ENCODE data around the gene CYP3A5. TPM values are rescaled to one million over a fixed set of nuclear protein-coding genes. Genes with fewer than 3 reads are reported as not detected.
"Not testable (repeated sequence)": the region's sequence is repeated elsewhere in the genome, so short reads cannot be mapped to it uniquely, and the experiment has no call there.

Gene CYP3A5
- total RNA-seq, 1 donor from 2014 or later = 0.07 TPM

DNA sequence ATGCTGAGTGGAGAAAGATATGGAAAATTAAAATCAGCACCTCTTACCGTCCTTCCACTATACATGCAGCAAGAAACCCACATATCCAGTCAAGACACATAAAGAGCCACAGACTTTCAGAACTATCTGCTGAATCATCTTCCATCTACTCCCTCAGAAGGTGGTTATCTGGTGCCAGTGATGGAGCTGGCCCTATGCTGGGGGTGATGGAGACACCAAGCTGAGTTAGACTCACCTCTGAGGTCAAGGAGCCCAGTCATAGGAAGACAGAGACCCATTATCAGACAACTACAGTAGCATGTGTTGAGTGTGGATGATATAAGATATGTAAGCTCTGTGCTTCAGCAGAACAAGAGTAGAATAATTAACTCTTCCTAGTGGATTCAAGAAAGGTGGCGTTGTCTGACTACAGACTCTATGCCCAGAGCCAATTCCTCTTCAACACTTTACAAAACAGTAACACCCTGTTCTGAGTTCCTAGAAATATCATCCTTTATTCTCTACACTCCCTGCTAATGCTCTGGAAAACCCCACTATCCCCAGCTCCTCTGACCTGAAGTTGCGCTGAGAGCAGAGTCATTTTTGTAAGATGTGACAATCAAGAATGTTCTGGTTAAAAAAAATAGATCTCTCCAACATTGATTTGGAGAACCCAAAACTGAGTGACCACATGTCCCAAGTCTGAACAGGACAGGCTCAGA is 14.3 kb downstream of the CYP3A5 start:
- H3K9me3 ChIP-seq (ENCODE audit: insufficient read depth, low read depth, low read length) = no peaks in the 10 kb centered on the region
- H3K4me2 ChIP-seq (ENCODE audit: low read length) = no peak overlapping the region
- no peaks in the 10 kb centered on the region for H3K27me3 ChIP-seq (ENCODE audit: insufficient read depth, low read length)
- H3K4me1 ChIP-seq (ENCODE audit: insufficient read depth, low read length) = no peaks in the 10 kb centered on the region
- no peaks in the 10 kb centered on the region for H3K27me3 Mint-ChIP-seq (ENCODE audit: low read depth, unreplicated experiment)
- no peaks in the 10 kb centered on the region for H4K20me1 ChIP-seq (ENCODE audit: insufficient read depth, low read length)
- H3K36me3 ChIP-seq (ENCODE audit: insufficient read depth, low read length) = no peaks in the 10 kb centered on the region
- no peak for FAIRE-seq
- peaks cover 23% of the 10 kb centered on the region for H3K36me3 Mint-ChIP-seq (ENCODE audit: low read depth, unreplicated experiment)
- peaks cover 3% of the 10 kb centered on the region for H3K9me3 Mint-ChIP-seq (ENCODE audit: unreplicated experiment)
- no peak overlapping the region for H3K4me3 ChIP-seq (ENCODE audit: insufficient read depth, low read depth, low read length)
- DNase-seq (ENCODE audit: low read depth) = no peak
- TF ChIP-seq, protein P1, sequence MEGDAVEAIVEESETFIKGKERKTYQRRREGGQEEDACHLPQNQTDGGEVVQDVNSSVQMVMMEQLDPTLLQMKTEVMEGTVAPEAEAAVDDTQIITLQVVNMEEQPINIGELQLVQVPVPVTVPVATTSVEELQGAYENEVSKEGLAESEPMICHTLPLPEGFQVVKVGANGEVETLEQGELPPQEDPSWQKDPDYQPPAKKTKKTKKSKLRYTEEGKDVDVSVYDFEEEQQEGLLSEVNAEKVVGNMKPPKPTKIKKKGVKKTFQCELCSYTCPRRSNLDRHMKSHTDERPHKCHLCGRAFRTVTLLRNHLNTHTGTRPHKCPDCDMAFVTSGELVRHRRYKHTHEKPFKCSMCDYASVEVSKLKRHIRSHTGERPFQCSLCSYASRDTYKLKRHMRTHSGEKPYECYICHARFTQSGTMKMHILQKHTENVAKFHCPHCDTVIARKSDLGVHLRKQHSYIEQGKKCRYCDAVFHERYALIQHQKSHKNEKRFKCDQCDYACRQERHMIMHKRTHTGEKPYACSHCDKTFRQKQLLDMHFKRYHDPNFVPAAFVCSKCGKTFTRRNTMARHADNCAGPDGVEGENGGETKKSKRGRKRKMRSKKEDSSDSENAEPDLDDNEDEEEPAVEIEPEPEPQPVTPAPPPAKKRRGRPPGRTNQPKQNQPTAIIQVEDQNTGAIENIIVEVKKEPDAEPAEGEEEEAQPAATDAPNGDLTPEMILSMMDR (IDR thresholded peaks at IDR 0.05; ENCODE audit: insufficient read depth, low read depth, low read length) = no peak
- TF ChIP-seq EZH2 (IDR thresholded peaks at IDR 0.05; ENCODE audit: insufficient read depth, low read length) = no peak
- H2AFZ ChIP-seq (ENCODE audit: low read depth, low read length) = no peak overlapping the region
- H3K27ac ChIP-seq (ENCODE audit: low read depth, low read length) = no peak overlapping the region
- H3K4me1 Mint-ChIP-seq (ENCODE audit: low read depth, unreplicated experiment) = no peaks in the 10 kb centered on the region
- no peak overlapping the region for H3K4me3 Mint-ChIP-seq (ENCODE audit: unreplicated experiment)
- H3K27ac Mint-ChIP-seq (ENCODE audit: unreplicated experiment) = no peak overlapping the region
- no peaks in the 10 kb centered on the region for H3K79me2 ChIP-seq (ENCODE audit: insufficient read depth, low read length)
- no peak overlapping the region for H3K9ac ChIP-seq (ENCODE audit: low read length)

DNA sequence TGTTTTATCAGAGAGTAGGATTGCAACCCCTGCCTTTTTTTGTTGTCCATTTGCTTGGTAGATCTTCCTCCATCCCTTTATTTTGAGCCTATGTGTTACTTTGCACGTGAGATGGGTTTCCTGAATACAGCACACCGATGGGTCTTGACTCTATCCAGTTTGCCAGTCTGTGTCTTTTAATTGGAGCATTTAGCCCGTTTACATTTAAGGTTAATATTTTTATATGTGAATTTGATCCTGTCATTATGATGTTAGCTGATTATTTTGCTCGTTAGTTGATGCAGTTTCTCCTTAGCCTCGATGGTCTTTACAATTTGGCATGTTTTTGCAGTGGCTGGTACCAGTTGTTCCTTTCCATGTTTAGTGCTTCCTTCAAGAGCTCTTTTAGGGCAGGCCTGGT is 21.9 kb downstream of the CYP3A5 start:
- not testable (repeated sequence) for H3K9me3 Mint-ChIP-seq (ENCODE audit: unreplicated experiment); H4K20me1 ChIP-seq (ENCODE audit: insufficient read depth, low read length); H3K4me1 Mint-ChIP-seq (ENCODE audit: low read depth, unreplicated experiment); H3K27me3 Mint-ChIP-seq (ENCODE audit: low read depth, unreplicated experiment); H3K36me3 ChIP-seq (ENCODE audit: insufficient read depth, low read length); DNase-seq (ENCODE audit: low read depth); H3K27ac Mint-ChIP-seq (ENCODE audit: unreplicated experiment); H3K79me2 ChIP-seq (ENCODE audit: insufficient read depth, low read length); H2AFZ ChIP-seq (ENCODE audit: low read depth, low read length); H3K4me2 ChIP-seq (ENCODE audit: low read length); FAIRE-seq; H3K4me3 Mint-ChIP-seq (ENCODE audit: unreplicated experiment); H3K4me3 ChIP-seq (ENCODE audit: insufficient read depth, low read depth, low read length); H3K9ac ChIP-seq (ENCODE audit: low read length); H3K4me1 ChIP-seq (ENCODE audit: insufficient read depth, low read length); H3K27ac ChIP-seq (ENCODE audit: low read depth, low read length); H3K9me3 ChIP-seq (ENCODE audit: insufficient read depth, low read depth, low read length); H3K27me3 ChIP-seq (ENCODE audit: insufficient read depth, low read length)
- H3K36me3 Mint-ChIP-seq (ENCODE audit: low read depth, unreplicated experiment) = peaks cover 24% of the 10 kb centered on the region

DNA sequence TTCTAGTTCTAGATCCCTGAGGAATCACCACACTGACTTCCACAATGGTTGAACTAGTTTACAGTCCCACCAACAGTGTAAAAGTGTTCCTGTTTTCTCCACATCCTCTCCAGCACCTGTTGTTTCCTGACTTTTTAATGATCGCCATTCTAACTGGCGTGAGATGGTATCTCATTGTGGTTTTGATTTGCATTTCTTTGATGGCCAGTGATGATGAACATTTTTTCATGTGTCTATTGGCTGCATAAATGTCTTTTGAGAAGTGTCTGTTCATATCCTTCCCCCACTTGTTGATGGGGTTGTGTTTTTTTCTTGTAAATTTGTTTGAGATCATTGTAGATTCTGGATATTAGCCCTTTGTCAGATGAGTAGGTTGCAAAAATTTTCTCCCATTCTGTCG is 25.2 kb downstream of the CYP3A5 start:
- not testable (repeated sequence) for H2AFZ ChIP-seq (ENCODE audit: low read depth, low read length); H3K27ac ChIP-seq (ENCODE audit: low read depth, low read length); DNase-seq (ENCODE audit: low read depth); H3K4me1 ChIP-seq (ENCODE audit: insufficient read depth, low read length); H3K4me1 Mint-ChIP-seq (ENCODE audit: low read depth, unreplicated experiment); H3K4me3 Mint-ChIP-seq (ENCODE audit: unreplicated experiment); H3K9ac ChIP-seq (ENCODE audit: low read length); H3K36me3 Mint-ChIP-seq (ENCODE audit: low read depth, unreplicated experiment); H3K4me2 ChIP-seq (ENCODE audit: low read length); H3K27ac Mint-ChIP-seq (ENCODE audit: unreplicated experiment); H4K20me1 ChIP-seq (ENCODE audit: insufficient read depth, low read length); H3K79me2 ChIP-seq (ENCODE audit: insufficient read depth, low read length); H3K27me3 ChIP-seq (ENCODE audit: insufficient read depth, low read length); H3K27me3 Mint-ChIP-seq (ENCODE audit: low read depth, unreplicated experiment); FAIRE-seq; H3K9me3 ChIP-seq (ENCODE audit: insufficient read depth, low read depth, low read length); H3K9me3 Mint-ChIP-seq (ENCODE audit: unreplicated experiment); H3K36me3 ChIP-seq (ENCODE audit: insufficient read depth, low read length); H3K4me3 ChIP-seq (ENCODE audit: insufficient read depth, low read depth, low read length)
